Lower leg skin (tissue), 4 donors: ENCODE results near the gene CDR2L. TPM values are rescaled to one million over a fixed set of nuclear protein-coding genes. Genes with fewer than 3 reads are reported as not detected.

Experiments used
- DNase-seq, 2 donors: peaks; one replicate each; pipeline ENCODE4 v3.0.0-alpha.2; 2019; ENCODE audit warnings: low spot score in 2 of 2
- H3K4me3 ChIP-seq: fragments of 200-600 bp; sonication (generic); 2 replicates; pipeline ENCODE4 v1.5.1; 2017; ENCODE audit warnings: mild to moderate bottlenecking, low read depth; ENCODE audit not compliant: poor library complexity, severe bottlenecking
- POLR2A ChIP-seq, 2 donors: fragments of 450-650 bp; IDR thresholded peaks; one replicate each; pipeline ENCODE4 v1.6.1; 2016 to 2017; ENCODE audit warnings: antibody characterized with exemption in 2 of 2, mild to moderate bottlenecking in 1 of 2, moderate library complexity in 1 of 2
- WGBS, 2 donors: methylation state at CpG; one replicate each; pipeline ENCODE4 v1.1.5; 2018; 5-methylcytosine and 5-hydroxymethylcytosine counted together
- intact Hi-C: fragments of 100-400 bp; cut with DNase I; formaldehyde crosslinking; loops from one replicate; pipeline ENCODE4 v1.15.0; 2023; ENCODE audit warnings: low total_unique reads
- total RNA-seq, 4 donors: library from RNA; depleted of rRNA; stranded (reverse); fragments of >200 nt; gene quantifications; one replicate each; pipeline ENCODE4 v1.1.0, GENCODE V29; 2016
- TF ChIP-seq, protein P1 (sequence below), 3 donors: fragments of 450-650 bp; IDR thresholded peaks; one replicate each; pipeline ENCODE4 v1.5.1; 2016; ENCODE audit warnings: antibody characterized with exemption in 3 of 3, mild to moderate bottlenecking in 3 of 3, moderate library complexity in 2 of 3

CDR2L gene
- total RNA-seq, 4 donors from 2014 or later, result 4.5 to 9.8 (median 5.3) TPM

DNA sequence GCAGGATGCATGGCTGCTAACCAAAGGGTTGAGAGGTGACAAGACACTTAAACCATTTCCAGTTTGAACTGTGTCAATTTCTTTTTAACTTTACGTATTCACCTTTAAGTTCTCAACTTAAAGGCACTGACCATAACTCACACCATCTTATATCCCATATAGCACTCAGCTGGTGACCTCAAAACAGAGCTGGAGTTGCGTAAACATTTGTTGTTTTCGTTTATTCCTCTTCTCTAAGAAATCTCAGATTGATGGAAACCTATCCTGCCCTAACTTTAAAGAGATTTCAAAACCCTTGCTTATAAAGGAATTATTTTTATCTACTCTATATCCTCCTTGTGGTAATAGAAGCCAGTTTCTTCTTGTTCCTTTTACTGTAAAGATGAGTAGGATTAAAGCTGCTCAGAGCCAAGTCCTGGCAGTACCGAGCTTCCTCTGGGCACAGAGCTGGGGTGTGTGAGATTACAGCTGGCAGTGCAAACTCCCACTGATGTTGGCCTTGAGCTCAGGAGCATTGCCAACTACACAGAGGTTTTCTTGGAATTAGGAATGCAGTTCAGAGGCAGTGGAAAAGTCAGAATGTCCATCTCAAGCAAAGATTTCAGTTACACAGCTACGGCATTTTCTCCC, 60.9 kb downstream of the CDR2L start:
- intact Hi-C loops, result no loop called here
- TF ChIP-seq, protein P1, sequence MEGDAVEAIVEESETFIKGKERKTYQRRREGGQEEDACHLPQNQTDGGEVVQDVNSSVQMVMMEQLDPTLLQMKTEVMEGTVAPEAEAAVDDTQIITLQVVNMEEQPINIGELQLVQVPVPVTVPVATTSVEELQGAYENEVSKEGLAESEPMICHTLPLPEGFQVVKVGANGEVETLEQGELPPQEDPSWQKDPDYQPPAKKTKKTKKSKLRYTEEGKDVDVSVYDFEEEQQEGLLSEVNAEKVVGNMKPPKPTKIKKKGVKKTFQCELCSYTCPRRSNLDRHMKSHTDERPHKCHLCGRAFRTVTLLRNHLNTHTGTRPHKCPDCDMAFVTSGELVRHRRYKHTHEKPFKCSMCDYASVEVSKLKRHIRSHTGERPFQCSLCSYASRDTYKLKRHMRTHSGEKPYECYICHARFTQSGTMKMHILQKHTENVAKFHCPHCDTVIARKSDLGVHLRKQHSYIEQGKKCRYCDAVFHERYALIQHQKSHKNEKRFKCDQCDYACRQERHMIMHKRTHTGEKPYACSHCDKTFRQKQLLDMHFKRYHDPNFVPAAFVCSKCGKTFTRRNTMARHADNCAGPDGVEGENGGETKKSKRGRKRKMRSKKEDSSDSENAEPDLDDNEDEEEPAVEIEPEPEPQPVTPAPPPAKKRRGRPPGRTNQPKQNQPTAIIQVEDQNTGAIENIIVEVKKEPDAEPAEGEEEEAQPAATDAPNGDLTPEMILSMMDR (IDR thresholded peaks at IDR 0.05), result no peak
- no peak for TF ChIP-seq POLR2A (IDR thresholded peaks at IDR 0.05)
- WGBS, 2 donors, result 11 to 19% methylated on average over 5 of the region's 5 CpGs
- peak overlapping the region; percentile 65 for H3K4me3 ChIP-seq
- no peak for DNase-seq

DNA sequence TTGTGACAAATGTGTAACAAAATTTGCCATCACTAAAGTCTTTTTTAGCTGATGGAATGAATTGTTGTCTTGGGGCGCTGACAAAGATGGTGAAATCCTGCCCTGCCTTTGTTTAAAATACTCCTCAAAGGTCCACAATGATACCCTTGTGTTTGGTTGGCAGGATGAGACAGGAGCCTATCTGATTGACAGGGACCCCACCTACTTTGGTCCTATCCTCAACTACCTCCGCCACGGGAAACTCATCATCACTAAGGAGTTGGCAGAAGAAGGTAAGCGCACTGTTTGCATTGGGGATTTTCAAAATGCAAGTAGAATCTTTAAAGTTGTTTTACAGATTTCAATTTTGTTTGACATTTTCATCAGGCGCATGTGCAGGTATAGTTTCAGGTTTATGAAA, 61.6 kb downstream of the CDR2L start:
- 68 to 73% methylated on average over 5 of the region's 5 CpGs for WGBS, 2 donors
- intact Hi-C loops, result no loop called here
- no peak overlapping the region for H3K4me3 ChIP-seq
- TF ChIP-seq POLR2A (IDR thresholded peaks at IDR 0.05), result no peak
- TF ChIP-seq, protein P1 (IDR thresholded peaks at IDR 0.05), result no peak
- no peak for DNase-seq

DNA sequence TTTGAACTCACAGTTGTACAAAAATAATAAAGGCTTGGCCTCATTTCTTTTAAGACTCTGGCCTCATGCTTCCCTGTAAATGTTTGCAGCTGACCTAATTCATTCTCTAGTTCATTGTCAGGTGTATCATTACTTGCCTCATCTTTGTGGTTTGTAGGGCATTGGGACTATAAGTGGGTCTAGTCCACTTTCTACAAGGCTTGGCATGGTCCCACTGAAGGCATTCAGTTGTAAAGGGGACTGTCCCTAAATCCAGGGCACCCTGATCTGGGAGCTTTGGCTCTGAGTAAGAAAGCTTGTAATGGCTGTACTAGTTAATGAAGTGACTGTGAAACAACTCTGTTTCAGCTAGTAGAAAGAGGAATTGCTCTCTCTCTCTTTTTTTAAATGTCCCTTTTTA, 62.3 kb downstream of the CDR2L start:
- no peak for DNase-seq
- no peak for TF ChIP-seq POLR2A (IDR thresholded peaks at IDR 0.05)
- TF ChIP-seq, protein P1 (IDR thresholded peaks at IDR 0.05), result no peak
- intact Hi-C loops, result no loop called here
- no peak overlapping the region for H3K4me3 ChIP-seq

DNA sequence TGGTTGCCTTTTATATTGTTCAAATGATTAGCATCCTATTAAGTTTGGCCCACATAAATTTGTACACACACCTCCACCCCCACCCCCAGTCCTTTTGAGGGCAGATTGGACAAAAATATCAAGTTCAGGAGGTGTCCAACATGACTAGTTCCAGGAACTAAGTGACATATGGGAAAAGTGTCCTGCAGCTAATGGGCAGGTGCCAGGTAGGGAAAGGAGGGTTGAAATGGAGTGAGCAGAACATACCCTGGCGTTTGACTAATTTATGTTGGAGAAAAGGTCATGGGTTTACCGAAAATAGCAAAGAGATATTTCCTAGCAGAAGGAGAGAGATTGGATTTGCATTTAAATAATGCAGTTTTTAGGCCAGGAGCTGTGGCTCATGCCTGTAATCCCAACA, 64.5 kb downstream of the CDR2L start:
- no peak overlapping the region for H3K4me3 ChIP-seq
- WGBS, 2 donors, result 66 to 85% methylated on average over 2 of the region's 2 CpGs
- TF ChIP-seq, protein P1 (IDR thresholded peaks at IDR 0.05), result no peak
- no peak for TF ChIP-seq POLR2A (IDR thresholded peaks at IDR 0.05)
- intact Hi-C loops, result no loop called here
- no peak for DNase-seq

Other genes with a start within 250 kb of the CDR2L start
- 10 to 100 TPM; 47.6 to 67.7 (median 58.6) TPM for gene NHERF1, start 239.0 kb upstream of the CDR2L start, total RNA-seq
- 10 to 100 TPM; 14.3 to 26.6 (median 18.1) TPM for gene NAT9, start 211.3 kb upstream of the CDR2L start, total RNA-seq
- gene GRIN2C, start 127.7 kb upstream of the CDR2L start, total RNA-seq, result under 1 TPM in 2 of 4 donors, not detected in 2; 0.49 to 0.55 TPM
- gene FDXR, start 114.6 kb upstream of the CDR2L start, total RNA-seq, result 10 to 100 TPM; 21.9 to 28.0 (median 24.6) TPM
- 10 to 100 TPM in 1 of 4 donors, 1 to 10 TPM in 3; 4.9 to 19.9 (median 6.8) TPM for gene FADS6, start 94.0 kb upstream of the CDR2L start, total RNA-seq
- gene USH1G, start 64.4 kb upstream of the CDR2L start, total RNA-seq, result 1 to 10 TPM in 3 of 4 donors, under 1 TPM in 1; 0.67 to 2.6 (median 2.1) TPM
- gene OTOP2, start 63.4 kb upstream of the CDR2L start, total RNA-seq, result not detected
- gene OTOP3, start 51.7 kb upstream of the CDR2L start, total RNA-seq, result 1 to 10 TPM in 2 of 4 donors, under 1 TPM in 1, not detected in 1; 0.64 to 2.3 (median 1.1) TPM
- 10 to 100 TPM in 1 of 4 donors, 1 to 10 TPM in 3; 2.9 to 11.6 (median 6.2) TPM for gene HID1, start 14.9 kb upstream of the CDR2L start, total RNA-seq
- 10 to 100 TPM; 48.6 to 76.4 (median 58.8) TPM for gene MRPL58, start 25.0 kb downstream of the CDR2L start, total RNA-seq
- 100 to 1,000 TPM; 212 to 298 (median 249) TPM for gene ATP5PD, start 59.3 kb downstream of the CDR2L start, total RNA-seq
- 10 to 100 TPM; 22.5 to 38.3 (median 28.6) TPM for gene KCTD2, start 59.6 kb downstream of the CDR2L start, total RNA-seq
- 100 to 1,000 TPM in 1 of 4 donors, 10 to 100 TPM in 3; 41.1 to 101 (median 62.6) TPM for gene SLC16A5, start 100.3 kb downstream of the CDR2L start, total RNA-seq
- 10 to 100 TPM; 10.6 to 14.7 (median 11.9) TPM for gene ARMC7, start 122.3 kb downstream of the CDR2L start, total RNA-seq
- gene NT5C, start 144.1 kb downstream of the CDR2L start, total RNA-seq, result 100 to 1,000 TPM in 3 of 4 donors, 10 to 100 TPM in 1; 62.5 to 107 (median 105) TPM
- gene JPT1, start 166.9 kb downstream of the CDR2L start, total RNA-seq, result 10 to 100 TPM; 30.2 to 56.4 (median 37.1) TPM
- 10 to 100 TPM; 59.8 to 75.6 (median 68.2) TPM for gene SUMO2, start 195.3 kb downstream of the CDR2L start, total RNA-seq
- gene NUP85, start 218.0 kb downstream of the CDR2L start, total RNA-seq, result 10 to 100 TPM; 32.1 to 46.2 (median 35.1) TPM